ENCODE data around the gene TNS1. TPM values are rescaled to one million over a fixed set of nuclear protein-coding genes. Genes with fewer than 3 reads are reported as not detected.

The TNS1 gene
- total RNA-seq, 1 experiment from 2014 or later: 1.5 TPM

DNA sequence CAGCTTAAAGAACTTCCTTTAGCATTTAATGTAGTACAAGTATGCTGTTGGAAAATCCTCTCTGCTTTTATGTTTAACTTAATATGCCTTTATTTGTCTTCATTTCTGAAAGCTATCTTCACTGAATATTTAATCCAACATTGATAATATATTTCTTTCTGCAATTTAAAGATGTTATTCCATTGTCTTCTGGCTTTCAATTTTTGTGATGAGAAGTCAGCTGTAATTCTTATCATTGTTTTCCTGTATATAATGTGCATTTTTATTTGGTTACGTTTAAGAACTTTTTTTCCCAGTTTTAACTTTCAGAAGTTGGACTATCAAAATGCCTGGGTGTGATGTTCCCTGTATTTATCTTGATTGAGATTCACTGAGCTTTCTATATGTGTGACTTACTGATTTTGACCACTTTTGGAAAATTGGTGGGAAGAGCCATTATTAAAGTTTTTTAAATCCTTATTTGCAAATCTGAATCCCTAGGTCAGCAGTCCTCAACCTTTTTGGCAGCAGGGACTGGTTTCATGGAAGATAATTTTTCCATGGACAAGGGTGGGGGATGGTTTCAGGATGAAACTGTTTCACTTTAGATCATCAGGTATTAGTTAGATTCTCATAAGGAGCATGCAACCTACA, 241.0 kb downstream of the TNS1 start:
- no peak overlapping the region for H3K27ac ChIP-seq (ENCODE audit: low read length)
- H3K9me2 ChIP-seq (replicated peaks; ENCODE audit: low read length): no peaks in the 10 kb centered on the region
- no peak overlapping the region for H3K4me3 ChIP-seq (ENCODE audit: low read length)
- ATAC-seq (no peak), DNase-seq (no peak)
- no peaks in the 10 kb centered on the region for H3K79me2 ChIP-seq (ENCODE audit: low read length)
- no peaks in the 10 kb centered on the region for H3K36me3 ChIP-seq (ENCODE audit: low read depth, low read length)
- H3K4me1 ChIP-seq (ENCODE audit: insufficient read depth, low read length): no peaks in the 10 kb centered on the region
- no peaks in the 10 kb centered on the region for H4K20me1 ChIP-seq (ENCODE audit: low read length)
- H3K9ac ChIP-seq (ENCODE audit: low read length): no peak overlapping the region
- H2AFZ ChIP-seq (ENCODE audit: low read length): no peak overlapping the region
- TF ChIP-seq CTCF (conservative IDR thresholded peaks at IDR 0.05; ENCODE audit: low read depth, low read length) (no peak), EZH2phosphoT487 (IDR thresholded peaks at IDR 0.05; ENCODE audit: borderline replicate concordance, low read length) (no peak), EZH2 (IDR thresholded peaks at IDR 0.05; ENCODE audit: low read length, unreplicated experiment) (no peak)
- peaks cover 21% of the 10 kb centered on the region for H3K27me3 ChIP-seq (ENCODE audit: low read length)
- no TSS peak for BruUV-seq (replicated peaks)
- intact Hi-C loops (cut with micrococcal nuclease): no loop called here
- no peaks in the 10 kb centered on the region for H3F3A ChIP-seq (ENCODE audit: low read length, unreplicated experiment)
- ChIA-PET POLR2A (ENCODE audit: unreplicated experiment) (no interaction called here), CTCF (no interaction called here)
- H3K4me2 ChIP-seq (ENCODE audit: low read length): no peak overlapping the region
- peaks cover 20% of the 10 kb centered on the region for H3K9me3 ChIP-seq (ENCODE audit: low read length)

GRCh38 chr2:217759991-217760390, 242.8 kb downstream of the TNS1 start:
- CTCF ChIA-PET: no interaction called here
- intact Hi-C loops (cut with micrococcal nuclease): no loop called here
- Histone ChIP-seq H3F3A (ENCODE audit: low read length, unreplicated experiment) (no peaks in the 10 kb centered on the region), H4K20me1 (ENCODE audit: low read length) (no peaks in the 10 kb centered on the region), H3K4me2 (ENCODE audit: low read length) (no peak overlapping the region), H3K27me3 (ENCODE audit: low read length) (peaks cover 5% of the 10 kb centered on the region; the same call in 1 of the 2 replicates), H3K9ac (ENCODE audit: low read length) (no peak overlapping the region), H3K79me2 (ENCODE audit: low read length) (no peaks in the 10 kb centered on the region), H3K27ac (ENCODE audit: low read length) (no peak overlapping the region), H3K9me2 (replicated peaks; ENCODE audit: low read length) (no peaks in the 10 kb centered on the region), H3K4me3 (ENCODE audit: low read length) (no peak overlapping the region), H2AFZ (ENCODE audit: low read length) (no peak overlapping the region), H3K9me3 (ENCODE audit: low read length) (peaks cover 20% of the 10 kb centered on the region), H3K36me3 (ENCODE audit: low read depth, low read length) (no peaks in the 10 kb centered on the region), H3K4me1 (ENCODE audit: insufficient read depth, low read length) (no peaks in the 10 kb centered on the region)
- POLR2A ChIA-PET (ENCODE audit: unreplicated experiment): no interaction called here
- no peak for TF ChIP-seq EZH2 (IDR thresholded peaks at IDR 0.05; ENCODE audit: low read length, unreplicated experiment)
- TF ChIP-seq EZH2phosphoT487 (IDR thresholded peaks at IDR 0.05; ENCODE audit: borderline replicate concordance, low read length): no peak
- no peak for TF ChIP-seq CTCF (conservative IDR thresholded peaks at IDR 0.05; ENCODE audit: low read depth, low read length)
- BruUV-seq (replicated peaks): no TSS peak
- DNase-seq (no peak), ATAC-seq (no peak)

GRCh38 chr2:217757108-217757463, 245.7 kb downstream of the TNS1 start:
- TF ChIP-seq EZH2phosphoT487 (IDR thresholded peaks at IDR 0.05; ENCODE audit: borderline replicate concordance, low read length) (no peak), CTCF (conservative IDR thresholded peaks at IDR 0.05; ENCODE audit: low read depth, low read length) (no peak), EZH2 (IDR thresholded peaks at IDR 0.05; ENCODE audit: low read length, unreplicated experiment) (no peak)
- no peaks in the 10 kb centered on the region for H3K9me2 ChIP-seq (replicated peaks; ENCODE audit: low read length)
- H3K9me3 ChIP-seq (ENCODE audit: low read length): peaks cover 7% of the 10 kb centered on the region
- H3K4me3 ChIP-seq (ENCODE audit: low read length): no peak overlapping the region
- peaks cover 18% of the 10 kb centered on the region for H3K27me3 ChIP-seq (ENCODE audit: low read length)
- no peaks in the 10 kb centered on the region for H3F3A ChIP-seq (ENCODE audit: low read length, unreplicated experiment)
- no peaks in the 10 kb centered on the region for H3K4me1 ChIP-seq (ENCODE audit: insufficient read depth, low read length)
- no peaks in the 10 kb centered on the region for H3K79me2 ChIP-seq (ENCODE audit: low read length)
- no TSS peak for BruUV-seq (replicated peaks)
- no peak overlapping the region for H3K9ac ChIP-seq (ENCODE audit: low read length)
- H4K20me1 ChIP-seq (ENCODE audit: low read length): no peaks in the 10 kb centered on the region
- no peaks in the 10 kb centered on the region for H3K36me3 ChIP-seq (ENCODE audit: low read depth, low read length)
- ChIA-PET CTCF (no interaction called here), POLR2A (ENCODE audit: unreplicated experiment) (no interaction called here)
- peak overlapping the region; percentile 66 for H2AFZ ChIP-seq (ENCODE audit: low read length)
- intact Hi-C loops (cut with micrococcal nuclease): no loop called here
- H3K27ac ChIP-seq (ENCODE audit: low read length): no peak overlapping the region
- ATAC-seq (no peak), DNase-seq (no peak)
- H3K4me2 ChIP-seq (ENCODE audit: low read length): no peak overlapping the region
